Neural progenitor cell (in vitro differentiated cells): ENCODE measurements around the gene ZBTB12. TPM values are rescaled to one million over a fixed set of nuclear protein-coding genes. Genes with fewer than 3 reads are reported as not detected.

Experiments used
- DNase-seq: peaks from one replicate; pipeline ENCODE4 v3.0.0-alpha.2; 2016; ENCODE audit warnings: low spot score
- H2AFZ ChIP-seq: fragments of 200-600 bp; sonication (generic); replicated peaks from 2 replicates; pipeline ENCODE4 v1.6.1; 2016; ENCODE audit warnings: antibody characterized with exemption
- H3F3A ChIP-seq: fragments of 200-600 bp; sonication (generic); 2 replicates; pipeline ENCODE4 v1.6.1; 2016; ENCODE audit warnings: antibody characterized with exemption, low read depth
- H3K27ac ChIP-seq: fragments of 200-600 bp; sonication (generic); 2 replicates; pipeline ENCODE4 v1.5.1; 2016; ENCODE audit warnings: mild to moderate bottlenecking
- H3K27me3 ChIP-seq: fragments of 200-600 bp; sonication (generic); 2 replicates; pipeline ENCODE4 v1.6.1; 2016; ENCODE audit warnings: mild to moderate bottlenecking, moderate library complexity
- H3K36me3 ChIP-seq: fragments of 200-600 bp; sonication (generic); 2 replicates; pipeline ENCODE4 v1.5.1; 2016
- H3K4me1 ChIP-seq: fragments of 200-600 bp; sonication (generic); 2 replicates; pipeline ENCODE4 v1.6.1; 2016; ENCODE audit warnings: mixed run types
- H3K4me2 ChIP-seq: fragments of 200-600 bp; sonication (generic); 2 replicates; pipeline ENCODE4 v1.6.1; 2016
- H3K4me3 ChIP-seq: fragments of 200-600 bp; sonication (generic); 2 replicates; pipeline ENCODE4 v1.5.1; 2016
- H3K79me2 ChIP-seq: fragments of 200-600 bp; sonication (generic); 2 replicates; pipeline ENCODE4 v1.6.1; 2016; ENCODE audit warnings: low read depth
- H3K9ac ChIP-seq: fragments of 200-600 bp; sonication (generic); 2 replicates; pipeline ENCODE4 v1.6.1; 2016
- H3K9me3 ChIP-seq: fragments of 200-600 bp; sonication (generic); 2 replicates; pipeline ENCODE4 v1.5.1; 2016; ENCODE audit warnings: low read depth
- H4K20me1 ChIP-seq: fragments of 200-600 bp; sonication (generic); 2 replicates; pipeline ENCODE4 v1.6.1; 2016; ENCODE audit warnings: low read depth
- H3K27ac Mint-ChIP-seq: 3 replicates; pipeline ENCODE4 v1.8.0; 2021; ENCODE audit warnings: mixed read lengths
- H3K27me3 Mint-ChIP-seq: 2 replicates; pipeline ENCODE4 v1.8.0; 2022; ENCODE audit warnings: low read depth, mild to moderate bottlenecking, inconsistent platforms, moderate library complexity, mixed read lengths; ENCODE audit not compliant: insufficient read depth
- H3K36me3 Mint-ChIP-seq: 3 replicates; pipeline ENCODE4 v1.8.0; 2021; ENCODE audit warnings: mixed read lengths
- H3K4me1 Mint-ChIP-seq: 3 replicates; pipeline ENCODE4 v1.8.0; 2021; ENCODE audit warnings: mixed read lengths
- H3K4me3 Mint-ChIP-seq: 3 replicates; pipeline ENCODE4 v1.8.0; 2021; ENCODE audit warnings: mild to moderate bottlenecking, moderate library complexity, mixed read lengths
- H3K9me3 Mint-ChIP-seq: 3 replicates; pipeline ENCODE4 v1.8.0; 2020; ENCODE audit warnings: mixed read lengths
- CTCF ChIP-seq: fragments of 200-600 bp; sonication (generic); IDR thresholded peaks from 2 replicates; pipeline ENCODE4 v1.5.1; 2017; ENCODE audit warnings: antibody characterized with exemption, mild to moderate bottlenecking
- EZH2 ChIP-seq: fragments of 200-600 bp; sonication (generic); IDR thresholded peaks from 2 replicates; pipeline ENCODE4 v1.6.1; 2017; ENCODE audit warnings: antibody characterized with exemption, mild to moderate bottlenecking, moderate library complexity
- EZH2phosphoT487 ChIP-seq: fragments of 200-600 bp; sonication (generic); IDR thresholded peaks from 2 replicates; pipeline ENCODE4 v1.6.1; 2017; ENCODE audit warnings: antibody characterized with exemption
- total RNA-seq: library from RNA; depleted of rRNA; stranded (reverse); fragments of >200 nt; gene quantifications from 2 replicates; pipeline ENCODE4 v1.2.3, GENCODE V29; 2015; ENCODE audit warnings: low replicate concordance

ZBTB12 gene
- total RNA-seq, 1 donor from 2014 or later = 8.4 TPM

DNA sequence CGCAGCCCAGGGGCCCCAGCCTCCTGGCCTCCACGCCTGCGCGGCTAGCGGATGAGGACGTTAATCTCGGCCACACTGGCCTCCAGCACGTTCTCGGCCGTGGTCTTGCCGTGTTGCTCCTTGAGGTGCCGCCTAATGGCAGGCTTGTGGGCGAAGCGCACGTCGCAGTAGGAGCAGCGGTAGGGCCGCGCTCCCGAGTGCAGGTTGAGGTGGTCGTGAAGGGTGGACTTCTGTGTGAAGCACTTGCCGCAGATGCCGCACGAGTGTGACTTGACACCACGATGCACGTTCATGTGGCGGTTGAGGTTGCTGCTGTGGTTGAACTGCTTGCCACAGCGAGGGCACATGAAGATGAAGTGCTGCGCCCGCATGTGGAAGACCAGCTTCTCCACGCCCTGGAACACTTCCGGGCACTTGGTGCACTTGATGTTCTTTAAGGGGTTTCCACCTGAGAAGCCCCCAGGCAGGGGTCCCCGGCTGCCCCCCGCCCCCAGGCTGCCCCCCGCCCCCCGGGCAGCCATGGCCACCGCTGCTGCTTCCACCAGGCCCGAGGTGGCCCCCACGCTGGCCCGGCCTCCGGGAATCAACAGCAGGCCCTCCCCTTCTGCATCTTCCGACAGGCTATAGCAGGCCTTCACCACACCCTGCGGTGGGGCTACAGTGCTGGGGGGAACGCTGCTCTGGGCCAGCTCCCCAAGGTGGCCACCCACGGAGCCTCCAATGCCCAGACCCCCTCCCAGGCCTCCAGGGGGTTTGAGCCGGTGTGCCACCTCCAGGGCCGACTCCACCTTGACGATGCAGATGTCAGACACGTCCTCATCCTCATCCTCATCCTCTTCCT lies 1.8 kb downstream of the ZBTB12 start:
- Histone ChIP-seq H3K4me2 (peak overlapping the region; percentile 95), H3K79me2 (peaks cover 63% of the 10 kb centered on the region), H3K9ac (no peak overlapping the region), H3F3A (peaks cover 53% of the 10 kb centered on the region), H3K27me3 (no peaks in the 10 kb centered on the region), H2AFZ (no peak overlapping the region), H3K4me1 (peaks cover 26% of the 10 kb centered on the region), H3K4me3 (no peak overlapping the region), H3K27ac (no peak overlapping the region), H3K9me3 (no peaks in the 10 kb centered on the region), H4K20me1 (peaks cover 36% of the 10 kb centered on the region), H3K36me3 (peaks cover 10% of the 10 kb centered on the region)
- no peak overlapping the region for H3K27ac Mint-ChIP-seq
- DNase-seq = no peak
- H3K27me3 Mint-ChIP-seq = no peaks in the 10 kb centered on the region
- peaks cover 8% of the 10 kb centered on the region for H3K36me3 Mint-ChIP-seq
- peaks cover 38% of the 10 kb centered on the region for H3K4me1 Mint-ChIP-seq
- peak overlapping the region; percentile 86 for H3K4me3 Mint-ChIP-seq
- H3K9me3 Mint-ChIP-seq = no peaks in the 10 kb centered on the region
- TF ChIP-seq CTCF (no peak), EZH2 (no peak), EZH2phosphoT487 (no peak)

- no peaks in the 10 kb centered on the region for H3K9me3 Mint-ChIP-seq
- H3K27ac ChIP-seq = no peak overlapping the region
- no peak overlapping the region for H2AFZ ChIP-seq
- H3K36me3 Mint-ChIP-seq = peaks cover 8% of the 10 kb centered on the region
- H3K27ac Mint-ChIP-seq = no peak overlapping the region
- H3K9me3 ChIP-seq = no peaks in the 10 kb centered on the region
- DNase-seq = no peak
- peaks cover 53% of the 10 kb centered on the region for H3F3A ChIP-seq
- H3K79me2 ChIP-seq = peaks cover 67% of the 10 kb centered on the region
- H3K9ac ChIP-seq = no peak overlapping the region
- H3K27me3 ChIP-seq = no peaks in the 10 kb centered on the region
- H3K4me1 ChIP-seq = peaks cover 26% of the 10 kb centered on the region
- H3K4me2 ChIP-seq = peak overlapping the region; percentile 97
- no peak overlapping the region for H3K4me3 ChIP-seq
- no peaks in the 10 kb centered on the region for H3K27me3 Mint-ChIP-seq
- peak overlapping the region; percentile 76 for H3K4me3 Mint-ChIP-seq
- TF ChIP-seq CTCF (no peak), EZH2phosphoT487 (no peak), EZH2 (no peak)
- peaks cover 13% of the 10 kb centered on the region for H3K36me3 ChIP-seq
- peaks cover 38% of the 10 kb centered on the region for H3K4me1 Mint-ChIP-seq
- peaks cover 36% of the 10 kb centered on the region for H4K20me1 ChIP-seq
These were observed 2.7 kb downstream of the ZBTB12 start for GRCh38 chr6:31899215-31899614.

DNA sequence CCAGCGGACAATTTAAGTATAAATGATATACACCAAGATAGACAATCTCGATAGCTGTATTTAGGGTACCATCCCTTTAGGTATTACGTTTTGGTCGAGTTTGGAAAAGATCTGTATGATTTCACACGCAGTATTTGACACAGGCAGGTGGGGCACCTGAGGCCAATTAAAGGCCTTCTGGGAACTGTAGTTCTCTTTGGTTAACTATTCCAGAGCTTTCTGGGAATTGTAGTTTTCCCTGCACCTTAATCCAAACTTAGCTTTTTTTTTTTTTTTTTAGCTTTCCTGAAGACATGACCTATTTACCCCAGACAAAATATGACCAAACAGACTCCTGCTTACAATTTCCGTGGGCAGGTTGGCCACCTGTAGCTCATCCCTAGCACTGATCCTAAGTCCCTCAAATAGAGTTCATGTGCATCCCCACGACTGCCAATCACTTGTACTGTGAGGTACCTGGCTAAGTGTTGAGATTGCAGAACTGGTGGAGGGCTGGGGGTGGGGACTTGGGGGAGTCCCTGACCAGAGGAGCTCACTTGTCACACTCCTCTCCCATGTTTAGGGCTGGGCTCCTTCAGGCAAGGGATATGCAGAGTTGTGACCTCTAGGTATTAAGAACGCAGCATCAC lies 3.4 kb downstream of the ZBTB12 start:
- Histone ChIP-seq H3K9me3 (no peaks in the 10 kb centered on the region), H3K4me2 (peak overlapping the region; percentile 97), H3K27ac (no peak overlapping the region), H4K20me1 (peaks cover 38% of the 10 kb centered on the region), H3K79me2 (peaks cover 68% of the 10 kb centered on the region), H3K4me1 (peaks cover 26% of the 10 kb centered on the region), H3K9ac (no peak overlapping the region), H3K4me3 (peak overlapping the region; percentile 83), H3F3A (peaks cover 55% of the 10 kb centered on the region), H2AFZ (no peak overlapping the region), H3K27me3 (no peaks in the 10 kb centered on the region), H3K36me3 (peaks cover 16% of the 10 kb centered on the region)
- TF ChIP-seq CTCF (peak; percentile 17), EZH2phosphoT487 (no peak)
- peaks cover 40% of the 10 kb centered on the region for H3K4me1 Mint-ChIP-seq
- H3K4me3 Mint-ChIP-seq = peak overlapping the region; percentile 98
- H3K36me3 Mint-ChIP-seq = peaks cover 10% of the 10 kb centered on the region
- no peaks in the 10 kb centered on the region for H3K9me3 Mint-ChIP-seq
- DNase-seq = peak; percentile 78
- H3K27me3 Mint-ChIP-seq = no peaks in the 10 kb centered on the region
- no peak overlapping the region for H3K27ac Mint-ChIP-seq
